NCI-H146 (cell line): ENCODE data around the gene ZC3H10.
A peak's percentile ranks its signal among the peaks of the same experiment; 100 is the strongest.

ENCODE experiments used
- DNase-seq: peaks from one replicate; lab custom pipeline; 2025; lab: John Stamatoyannopoulos, UW

Gene ZC3H10

DNA sequence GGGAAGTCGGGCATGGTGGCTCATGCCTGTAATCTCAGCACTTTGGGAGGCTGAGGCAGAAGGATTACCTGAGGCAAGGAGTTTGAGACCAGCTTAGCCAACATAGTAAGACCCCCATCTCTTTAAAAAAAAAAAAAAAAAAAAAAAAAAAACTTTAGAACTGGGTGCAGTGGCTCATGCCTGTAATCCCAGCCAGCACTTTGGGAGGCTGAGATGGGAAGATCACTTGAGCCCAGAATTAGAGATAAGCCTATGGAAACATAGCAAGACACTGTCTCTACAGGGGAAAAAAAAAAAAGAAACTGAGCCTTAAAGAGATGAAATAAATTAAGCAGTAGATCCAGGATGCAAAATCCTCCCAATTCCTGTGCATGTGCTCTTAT, 15.4 kb upstream of the ZC3H10 start:
- DNase-seq = no peak

GRCh38 chr12:56103066-56103711, 14.9 kb upstream of the ZC3H10 start:
- no peak for DNase-seq

DNA sequence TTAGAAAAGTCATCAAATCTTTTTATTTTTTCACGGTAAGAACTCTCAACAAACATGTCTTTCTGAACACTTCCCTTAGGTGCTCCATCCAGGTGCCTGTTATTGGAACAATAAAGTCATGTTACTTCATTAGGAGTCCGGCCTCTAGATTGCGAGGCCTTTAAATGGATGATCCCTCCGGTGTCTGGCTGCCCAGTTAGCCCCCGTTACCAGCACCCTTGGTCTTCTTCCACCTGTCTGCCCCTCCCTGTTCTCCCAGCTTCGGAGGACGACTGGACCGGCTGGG, 14.3 kb upstream of the ZC3H10 start:
- no peak for DNase-seq

DNA sequence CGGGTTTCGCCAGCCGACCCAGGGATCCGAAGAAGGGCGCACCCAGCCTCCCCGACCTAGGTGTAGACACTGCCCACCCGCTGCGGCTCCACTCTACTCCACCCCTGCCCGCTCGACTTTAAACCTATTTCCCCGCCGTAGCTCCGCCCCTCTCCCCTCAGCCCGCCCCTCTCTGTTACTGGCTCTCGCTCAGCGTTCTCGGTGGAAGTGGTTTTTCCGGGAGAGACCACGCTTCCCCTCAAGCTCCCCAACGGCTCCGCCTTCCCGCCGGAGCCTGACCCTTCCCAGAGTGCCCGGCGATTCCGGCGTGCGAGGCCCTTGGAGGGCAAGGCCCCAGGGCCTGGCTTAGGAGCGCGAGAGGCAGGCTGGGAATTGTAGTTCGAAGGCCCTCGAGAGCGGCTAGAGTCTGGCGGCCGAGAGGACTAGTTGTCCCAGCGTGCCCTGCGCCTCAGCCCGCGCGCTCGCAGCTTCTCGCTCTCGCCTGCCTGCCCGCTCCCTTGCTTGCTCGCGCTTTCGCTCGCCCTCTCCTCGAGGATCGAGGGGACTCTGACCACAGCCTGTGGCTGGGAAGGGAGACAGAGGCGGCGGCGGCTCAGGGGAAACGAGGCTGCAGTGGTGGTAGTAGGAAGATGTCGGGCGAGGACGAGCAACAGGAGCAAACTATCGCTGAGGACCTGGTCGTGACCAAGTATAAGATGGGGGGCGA, 13.8 kb upstream of the ZC3H10 start, which contains the start of gene PA2G4:
PA2G4 (plus strand) TSS at position 451 of the 706 bp plus-strand sequence; CDS start at position 630, 179 bp downstream.
- peak; percentile 100 for DNase-seq

GRCh38 chr12:56104815-56105608, 13.1 kb upstream of the ZC3H10 start:
- DNase-seq = peak; percentile 34

GRCh38 chr12:56105609-56105902, 12.5 kb upstream of the ZC3H10 start:
- DNase-seq = no peak

- no peak for DNase-seq
Observed at GRCh38 chr12:56107242-56107641, 10.8 kb upstream of the ZC3H10 start.

DNA sequence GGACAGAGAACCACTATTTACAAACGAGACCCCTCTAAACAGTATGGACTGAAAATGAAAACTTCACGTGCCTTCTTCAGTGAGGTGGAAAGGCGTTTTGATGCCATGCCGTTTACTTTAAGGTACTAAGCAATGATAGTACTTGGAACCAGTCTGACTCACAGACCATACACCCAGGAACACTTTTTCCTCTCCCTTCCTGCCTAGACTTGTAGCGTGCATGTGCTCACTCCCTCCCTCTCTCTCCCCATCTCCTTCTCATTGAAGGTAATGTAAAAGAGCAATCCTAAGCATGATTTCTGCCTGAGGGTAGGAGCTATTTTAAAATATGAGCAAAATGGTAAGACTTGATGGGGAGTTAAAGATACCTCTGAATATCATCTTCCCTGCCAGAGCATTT, 7.5 kb upstream of the ZC3H10 start:
- DNase-seq = no peak

DNA sequence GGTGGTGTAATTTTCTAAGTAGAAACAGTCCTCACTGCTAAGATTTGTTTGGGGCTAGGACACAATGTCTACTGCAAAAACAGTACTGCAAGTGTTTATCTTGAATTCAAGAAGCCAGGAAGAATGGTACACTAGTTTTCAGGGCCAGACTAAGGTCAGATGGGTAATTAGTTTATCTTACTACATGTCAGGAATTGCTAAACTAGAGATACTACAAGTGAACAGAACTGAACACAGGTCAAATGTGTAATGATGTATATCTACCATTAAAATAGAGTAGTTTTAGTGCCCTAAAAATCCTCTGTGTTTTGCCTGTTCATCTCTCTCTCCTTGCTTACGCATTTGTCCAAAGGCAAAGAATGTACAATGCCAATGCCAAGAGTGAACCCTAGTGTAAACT, 4.0 kb upstream of the ZC3H10 start:
- no peak for DNase-seq

GRCh38 chr12:56115329-56115728, 2.7 kb upstream of the ZC3H10 start:
- DNase-seq = no peak

- peak; percentile 96 for DNase-seq
Observed at GRCh38 chr12:56116267-56117081, 1.6 kb upstream of the ZC3H10 start, which contains the start of gene RPL41. RPL41 (plus strand) TSS chr12:56116633.

DNA sequence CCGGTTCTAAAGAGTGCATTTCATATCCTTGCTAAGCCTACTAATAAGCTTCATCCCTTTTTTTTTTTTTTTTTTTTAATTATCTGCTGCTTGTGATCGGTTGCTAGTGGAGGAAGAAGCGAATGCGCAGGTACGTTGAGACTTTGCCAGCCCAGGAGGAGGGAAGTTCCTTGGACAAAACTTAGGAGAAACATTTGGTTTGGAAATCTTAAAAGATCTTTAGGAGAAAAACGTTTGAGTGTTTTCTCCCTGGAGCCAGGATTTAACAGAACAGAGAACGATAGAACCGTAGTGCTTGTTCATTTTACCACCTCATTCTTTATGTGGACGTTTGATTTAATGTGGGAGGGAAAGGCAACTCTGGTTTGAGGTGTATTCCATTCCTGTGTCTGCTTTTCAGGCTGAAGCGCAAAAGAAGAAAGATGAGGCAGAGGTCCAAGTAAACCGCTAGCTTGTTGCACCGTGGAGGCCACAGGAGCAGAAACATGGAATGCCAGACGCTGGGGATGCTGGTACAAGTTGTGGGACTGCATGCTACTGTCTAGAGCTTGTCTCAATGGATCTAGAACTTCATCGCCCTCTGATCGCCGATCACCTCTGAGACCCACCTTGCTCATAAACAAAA, 872 bp upstream of the ZC3H10 start:
- peak; percentile 41 for DNase-seq

DNA sequence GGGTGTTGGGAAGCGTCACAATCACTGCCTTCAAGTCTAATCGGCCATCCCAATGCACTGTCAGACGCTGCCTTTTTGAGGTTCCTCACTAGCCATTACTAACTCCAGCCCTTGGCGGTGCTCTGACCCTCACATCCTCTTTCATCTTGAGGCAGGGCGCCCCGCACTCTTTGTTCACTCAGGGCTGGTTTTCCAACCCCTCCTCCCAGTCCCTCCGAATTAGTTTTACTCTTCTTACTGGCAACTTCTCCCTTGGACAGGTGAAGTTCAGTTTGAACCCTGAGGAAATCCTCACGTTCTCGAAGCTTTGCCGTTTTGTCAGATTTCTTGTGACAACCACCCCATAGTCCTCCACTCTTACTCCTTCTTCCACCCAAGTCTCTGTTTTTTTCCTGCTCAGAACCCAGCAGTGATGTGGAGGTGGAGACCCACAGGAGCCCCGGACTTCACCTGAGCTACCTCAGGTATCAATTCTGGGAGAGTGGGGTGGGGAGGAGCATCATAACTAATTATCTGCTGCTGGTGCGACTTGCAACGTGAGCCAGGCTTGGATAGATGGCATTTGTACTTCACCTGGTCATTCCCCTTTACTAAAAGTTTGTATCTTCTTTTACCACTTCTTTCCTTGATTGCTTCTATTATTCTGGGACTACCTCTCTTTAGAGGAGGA, 757 bp downstream of the ZC3H10 start:
- DNase-seq = peak; percentile 24

GRCh38 chr12:56119361-56119796, 1.3 kb downstream of the ZC3H10 start:
- peak; percentile 90 for DNase-seq

DNA sequence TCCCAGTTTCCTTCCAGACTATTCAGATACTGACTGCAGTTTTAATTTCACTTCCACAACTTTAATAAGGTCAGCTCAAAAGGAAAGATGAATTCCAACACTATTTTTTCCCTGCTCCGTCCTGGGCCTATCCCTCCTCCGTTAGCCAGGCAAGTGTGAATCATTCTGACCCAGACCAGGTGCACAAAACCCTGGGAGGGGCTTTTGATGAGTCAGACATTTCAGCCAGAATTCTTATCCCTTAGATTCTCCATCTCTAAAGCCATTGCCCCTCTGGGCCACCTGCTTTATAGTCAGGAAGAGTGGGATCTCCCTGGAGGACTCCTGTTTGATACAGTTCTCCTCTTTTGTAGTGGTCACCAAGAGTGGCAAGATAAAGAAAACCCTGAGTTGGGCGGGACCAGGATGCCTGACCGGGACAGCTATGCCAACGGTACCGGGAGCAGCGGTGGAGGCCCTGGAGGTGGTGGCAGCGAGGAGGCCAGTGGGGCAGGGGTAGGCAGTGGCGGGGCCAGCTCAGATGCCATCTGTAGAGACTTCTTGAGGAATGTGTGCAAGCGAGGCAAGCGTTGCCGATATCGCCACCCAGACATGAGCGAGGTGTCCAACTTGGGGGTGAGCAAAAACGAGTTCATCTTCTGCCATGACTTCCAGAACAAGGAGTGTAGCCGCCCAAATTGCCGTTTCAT, 2.2 kb downstream of the ZC3H10 start:
- DNase-seq = no peak

DNA sequence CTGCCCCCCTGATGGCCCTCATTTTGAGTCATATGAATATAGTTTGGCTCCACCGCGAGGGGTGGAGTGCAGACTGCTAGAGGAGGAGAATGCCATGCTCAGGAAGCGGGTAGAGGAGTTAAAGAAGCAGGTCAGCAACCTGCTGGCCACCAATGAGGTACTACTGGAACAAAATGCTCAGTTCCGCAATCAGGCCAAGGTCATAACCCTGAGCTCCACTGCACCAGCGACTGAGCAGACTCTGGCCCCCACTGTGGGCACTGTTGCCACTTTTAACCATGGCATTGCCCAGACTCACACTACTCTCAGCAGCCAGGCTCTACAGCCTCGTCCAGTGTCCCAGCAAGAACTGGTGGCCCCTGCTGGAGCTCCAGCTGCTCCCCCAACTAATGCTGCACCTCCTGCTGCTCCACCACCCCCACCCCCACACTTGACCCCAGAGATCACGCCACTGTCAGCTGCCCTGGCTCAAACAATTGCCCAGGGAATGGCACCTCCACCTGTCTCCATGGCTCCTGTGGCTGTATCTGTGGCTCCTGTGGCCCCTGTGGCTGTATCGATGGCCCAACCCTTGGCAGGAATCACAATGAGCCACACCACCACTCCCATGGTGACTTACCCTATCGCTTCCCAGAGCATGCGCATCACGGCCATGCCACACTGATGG, 3.3 kb downstream of the ZC3H10 start:
- DNase-seq = no peak

DNA sequence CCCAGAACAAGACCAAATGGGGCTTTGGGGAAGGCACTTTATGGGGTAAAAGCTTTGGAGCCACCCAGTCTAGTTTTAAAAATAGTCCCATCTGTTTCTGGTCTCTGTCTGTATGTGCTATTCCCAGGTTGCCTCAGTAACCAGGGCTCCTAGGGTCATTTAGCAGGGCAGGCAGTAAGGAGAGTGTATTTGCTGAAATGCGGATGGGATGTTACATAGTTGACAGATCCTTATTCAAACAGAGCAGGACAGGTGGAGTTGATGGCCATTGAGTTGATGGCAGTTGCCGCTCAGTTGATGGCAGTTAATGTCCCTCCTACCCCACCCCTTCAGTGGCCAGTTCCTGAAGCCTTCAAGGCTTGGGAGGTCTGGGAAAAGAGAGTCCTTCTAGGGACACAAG, 4.6 kb downstream of the ZC3H10 start:
- DNase-seq = peak; percentile 79

DNA sequence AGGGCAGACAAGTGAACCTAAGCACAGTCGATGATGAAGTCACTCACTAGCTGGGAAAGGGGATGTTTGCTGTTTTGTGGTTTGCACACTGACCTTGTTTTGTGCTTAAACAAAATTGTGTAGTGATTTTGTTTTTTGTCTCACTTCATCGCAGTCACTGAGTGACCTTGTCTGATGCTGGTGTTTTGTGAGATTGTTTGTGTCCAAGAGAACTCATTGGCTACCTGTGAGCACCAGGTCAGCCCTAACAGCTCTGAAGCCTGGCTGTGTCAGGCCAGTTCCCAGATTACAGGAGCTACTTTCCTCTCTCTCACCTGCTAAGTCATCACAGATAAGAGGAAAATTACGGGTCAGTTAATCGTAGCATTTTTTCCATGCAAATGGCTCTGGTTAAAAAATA, 6.1 kb downstream of the ZC3H10 start:
- no peak for DNase-seq

GRCh38 chr12:56126732-56127239, 8.7 kb downstream of the ZC3H10 start:
- no peak for DNase-seq

DNA sequence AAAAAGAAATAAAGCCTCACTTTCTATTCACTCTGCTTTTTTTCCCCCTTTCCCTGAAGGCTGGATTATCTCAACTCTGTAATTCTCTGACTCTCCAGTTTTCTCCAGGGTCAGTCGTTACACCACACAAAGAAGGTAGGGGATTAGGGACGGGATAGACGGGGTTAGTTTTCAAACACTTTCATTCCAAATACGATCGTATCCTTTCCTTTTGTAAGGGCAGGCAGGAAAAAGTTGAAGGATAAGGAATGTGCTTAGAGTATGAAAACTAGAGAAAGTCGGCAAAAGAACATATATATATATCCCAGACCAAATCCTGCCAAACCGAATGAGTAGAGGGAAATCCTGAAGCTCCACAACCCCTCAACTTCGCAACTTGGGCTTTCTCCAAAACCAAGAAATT, 9.4 kb downstream of the ZC3H10 start:
- DNase-seq = no peak
